HCT116 (cell line): ENCODE measurements around the gene KLHL5. TPM values are rescaled to one million over a fixed set of nuclear protein-coding genes. Genes with fewer than 3 reads are reported as not detected.

Experiments used
- ATAC-seq: fragments of 200-7000 bp; cut with Tn5 transposase; 2 replicates; pipeline ENCODE4 v1.9.1; 2020; ENCODE audit warnings: mild to moderate bottlenecking, moderate library complexity
- BruUV-seq: library from RNA; stranded (reverse); fragments of 400-500 nt; replicated peaks from 2 replicates; lab custom pipeline; 2021; lab: Mats Ljungman, UMichigan
- CTCF ChIA-PET: fragments of 300-600 bp; sonication (Branson Sonifier 250); formaldehyde crosslinking; loops from one replicate; lab custom pipeline; 2021; ENCODE audit warnings: antibody characterized with exemption; lab: Charles Lee
- POLR2A ChIA-PET: fragments of 300-600, 350-600 bp; sonication (Branson Sonifier 250); formaldehyde crosslinking; loops from one replicate; lab custom pipeline; 2021; ENCODE audit warnings: antibody characterized with exemption; lab: Charles Lee
- RAD21 ChIA-PET, 2 experiments: fragments of 300-600 bp; sonication (Branson Sonifier 250); formaldehyde crosslinking; loops; one replicate each; lab custom pipeline; 2023; ENCODE audit warnings: low total read pairs in 2 of 2; ENCODE audit not compliant: uncharacterized antibody in 2 of 2, unreplicated experiment in 2 of 2, low non-redundant PET in 1 of 2; lab: Charles Lee
- DNase-seq: peaks from one replicate; pipeline ENCODE4 v3.0.0-alpha.2; 2010; ENCODE audit warnings: low read depth, low spot score
- H2AFZ ChIP-seq: fragments of 200-600 bp; shearing (Covaris generic), sonication (generic); 2 replicates; pipeline ENCODE4 v1.6.1; 2017; ENCODE audit warnings: low read depth, mixed run types, mixed read lengths, antibody characterized with exemption, low read length; ENCODE audit not compliant: poor library complexity, severe bottlenecking
- H3K27ac ChIP-seq: 2 replicates; pipeline ENCODE4 v1.5.1; 2012; ENCODE audit warnings: low read depth, low read length
- H3K27me3 ChIP-seq: fragments of 200-600 bp; sonication (generic); 2 replicates; pipeline ENCODE4 v1.6.1; 2016; ENCODE audit warnings: mixed run types, low read length, mixed read lengths; ENCODE audit not compliant: insufficient read depth
- H3K36me3 ChIP-seq, 2 experiments: fragments of 200-500 bp in 1 of 2; fragments of 200-600 bp in 1 of 2; sonication (Bioruptor generic) in 1 of 2; sonication (generic) in 1 of 2; 2 replicates each; pipeline versions ENCODE4 v1.5.1 to v1.6.1; 2014 to 2016; ENCODE audit warnings: low read length in 2 of 2, inconsistent platforms in 1 of 2, mixed read lengths in 1 of 2, mixed run types in 1 of 2; ENCODE audit not compliant: insufficient read depth in 2 of 2, control insufficient read depth in 1 of 2
- H3K4me1 ChIP-seq, 2 experiments: fragments of 200-600 bp in 1 of 2; sonication (generic) in 1 of 2; 2 replicates each; pipeline versions ENCODE4 v1.5.1 to v1.6.1; 2012 to 2017; ENCODE audit warnings: low read length in 2 of 2, inconsistent platforms in 1 of 2, mild to moderate bottlenecking in 1 of 2, mixed read lengths in 1 of 2, mixed run types in 1 of 2, moderate library complexity in 1 of 2; ENCODE audit not compliant: insufficient read depth in 2 of 2, control insufficient read depth in 1 of 2
- H3K4me2 ChIP-seq: fragments of 200-600 bp; sonication (generic); 2 replicates; pipeline ENCODE4 v1.6.1; 2017; ENCODE audit warnings: mixed run types, low read length, mixed read lengths
- H3K4me3 ChIP-seq, 2 experiments: fragments of 200-600 bp in 1 of 2; sonication (generic) in 1 of 2; replicated peaks in 1 of 2; 2 replicates each; pipeline ENCODE4 v1.5.1; 2011 to 2016; ENCODE audit warnings: low read length in 2 of 2, control low read depth in 1 of 2, low read depth in 1 of 2, mild to moderate bottlenecking in 1 of 2, mixed read lengths in 1 of 2, mixed run types in 1 of 2
- H3K79me2 ChIP-seq: fragments of 200-600 bp; sonication (generic); 2 replicates; pipeline ENCODE4 v1.6.1; 2017; ENCODE audit warnings: mild to moderate bottlenecking, mixed run types, low read length, moderate library complexity, mixed read lengths; ENCODE audit not compliant: insufficient read depth
- H3K9ac ChIP-seq: fragments of 200-600 bp; sonication (generic); 2 replicates; pipeline ENCODE4 v1.6.1; 2016; ENCODE audit warnings: low read length, mixed read lengths
- H3K9me2 ChIP-seq: fragments of 200-600 bp; sonication (generic), shearing (Covaris generic); 2 replicates; pipeline ENCODE4 v1.6.1; 2017; ENCODE audit warnings: mixed run types, mild to moderate bottlenecking, moderate library complexity; ENCODE audit not compliant: insufficient read depth
- H3K9me3 ChIP-seq, 2 experiments: fragments of 200-500 bp in 1 of 2; fragments of 200-600 bp in 1 of 2; sonication (Bioruptor generic) in 1 of 2; sonication (generic) in 1 of 2; 2 replicates each; pipeline ENCODE4 v1.6.1; 2014 to 2017; ENCODE audit warnings: low read length in 2 of 2, mixed read lengths in 2 of 2, inconsistent platforms in 1 of 2, low read depth in 1 of 2, mild to moderate bottlenecking in 1 of 2, mixed run types in 1 of 2, moderate library complexity in 1 of 2; ENCODE audit not compliant: control insufficient read depth in 1 of 2, insufficient read depth in 1 of 2
- H4K20me1 ChIP-seq: fragments of 200-600 bp; sonication (generic), shearing (Covaris generic); 2 replicates; pipeline ENCODE4 v1.6.1; 2017; ENCODE audit warnings: mixed run types, mild to moderate bottlenecking, moderate library complexity; ENCODE audit not compliant: insufficient read depth
- ATF3 ChIP-seq: IDR thresholded peaks from 2 replicates; pipeline ENCODE4 v1.6.1; 2012
- CBX3 ChIP-seq: IDR thresholded peaks from 2 replicates; pipeline ENCODE4 v1.6.1; 2012; ENCODE audit warnings: low read depth
- CEBPB ChIP-seq: IDR thresholded peaks from 2 replicates; pipeline ENCODE4 v1.6.1; 2012; ENCODE audit warnings: low read depth
- CTCF ChIP-seq, 3 experiments: fragments of 200-600 bp in 1 of 3; sonication (generic) in 1 of 3; IDR thresholded peaks in 2 of 3; conservative IDR thresholded peaks in 1 of 3; 2 replicates each; pipeline ENCODE4 v1.5.1; 2012 to 2017; ENCODE audit warnings: low read depth in 2 of 3, low read length in 2 of 3, antibody characterized with exemption in 1 of 3, borderline replicate concordance in 1 of 3, control low read depth in 1 of 3, mild to moderate bottlenecking in 1 of 3, mixed read lengths in 1 of 3, mixed run types in 1 of 3, moderate library complexity in 1 of 3; ENCODE audit not compliant: insufficient read depth in 1 of 3
- EGR1 ChIP-seq: IDR thresholded peaks from 2 replicates; pipeline ENCODE4 v1.6.1; 2012; ENCODE audit warnings: low read depth
- ELF1 ChIP-seq: IDR thresholded peaks from 2 replicates; pipeline ENCODE4 v1.6.1; 2012; ENCODE audit warnings: low read depth, borderline replicate concordance
- EZH2phosphoT487 ChIP-seq: fragments of 200-600 bp; IDR thresholded peaks from 2 replicates; pipeline ENCODE4 v1.6.1; 2018; ENCODE audit warnings: antibody characterized with exemption, borderline replicate concordance
- JUND ChIP-seq: IDR thresholded peaks from 2 replicates; pipeline ENCODE4 v1.6.1; 2012
- MAX ChIP-seq: IDR thresholded peaks from 2 replicates; pipeline ENCODE4 v1.6.1; 2012
- POLR2AphosphoS5 ChIP-seq: IDR thresholded peaks from 2 replicates; pipeline ENCODE4 v1.6.1; 2011; ENCODE audit warnings: mild to moderate bottlenecking, low read depth, low read length, moderate library complexity
- REST ChIP-seq: IDR thresholded peaks from 2 replicates; pipeline ENCODE4 v1.6.1; 2012; ENCODE audit warnings: low read depth
- SIN3A ChIP-seq: IDR thresholded peaks from 2 replicates; pipeline ENCODE4 v1.6.1; 2012; ENCODE audit warnings: low read depth
- SRF ChIP-seq: IDR thresholded peaks from 2 replicates; pipeline ENCODE4 v1.6.1; 2012; ENCODE audit warnings: low read depth
- TCF7L2 ChIP-seq: IDR thresholded peaks from 2 replicates; pipeline ENCODE4 v1.7.0; 2011; ENCODE audit warnings: borderline replicate concordance, inconsistent platforms; ENCODE audit not compliant: insufficient read depth, insufficient read length; ENCODE audit errors: extremely low read depth
- YY1 ChIP-seq: IDR thresholded peaks from 2 replicates; pipeline ENCODE4 v1.6.1; 2011; ENCODE audit warnings: low read length, low read depth, moderate library complexity, mild to moderate bottlenecking; ENCODE audit not compliant: insufficient replicate concordance; ENCODE audit errors: extremely low read depth
- ZBTB33 ChIP-seq: IDR thresholded peaks from 2 replicates; pipeline ENCODE4 v1.6.1; 2011; ENCODE audit warnings: mild to moderate bottlenecking, low read length, moderate library complexity; ENCODE audit not compliant: insufficient replicate concordance; ENCODE audit errors: extremely low read depth
- ZFX ChIP-seq: fragments of 450-650 bp; IDR thresholded peaks from 2 replicates; pipeline ENCODE4 v1.6.1; 2017
- ZNF274 ChIP-seq: fragments of 200-500 bp; sonication (Bioruptor generic); IDR thresholded peaks from 2 replicates; pipeline ENCODE4 v1.6.1; 2014; ENCODE audit warnings: mild to moderate bottlenecking, low read depth, low read length, inconsistent platforms
- intact Hi-C: fragments of 100-400 bp; cut with micrococcal nuclease; formaldehyde crosslinking; loops from 2 replicates; pipeline ENCODE4 v1.10.0; 2022
- total RNA-seq: library from RNA; stranded (reverse); gene quantifications from one replicate; pipeline ENCODE4 v1.2.1, GENCODE V29; 2021; ENCODE audit not compliant: unreplicated experiment

KLHL5 gene
- total RNA-seq, 1 experiment from 2014 or later: 20.8 TPM

GRCh38 chr4:39134683-39135306 lies 72.8 kb downstream of the KLHL5 start:
- intact Hi-C loops: loop anchor here (1.0 kb wide), 2 partner anchors 232 to 375 kb away; no protein-coding TSS in a partner anchor
- TF ChIP-seq REST: no peak
- TF ChIP-seq CEBPB: no peak
- no peak for TF ChIP-seq CTCF (IDR thresholded peaks at IDR 0.05 in 2 of 3, conservative IDR thresholded peaks at IDR 0.05 in 1 of 3; ENCODE audit: borderline replicate concordance in 1 of 3, insufficient read depth in 1 of 3, low read depth in 2 of 3, low read length in 2 of 3)
- TF ChIP-seq POLR2AphosphoS5: no peak
- no peak for TF ChIP-seq MAX
- TF ChIP-seq ATF3: no peak
- no peak for TF ChIP-seq TCF7L2
- TF ChIP-seq JUND: no peak
- TF ChIP-seq ZNF274: no peak
- no peak for TF ChIP-seq EZH2phosphoT487
- no peak for TF ChIP-seq CBX3
- no peak for TF ChIP-seq ELF1
- no peak for TF ChIP-seq EGR1
- TF ChIP-seq ZFX: no peak
- TF ChIP-seq YY1: no peak
- TF ChIP-seq SIN3A: no peak
- no peak for TF ChIP-seq ZBTB33
- TF ChIP-seq SRF: no peak
- peak overlapping the region; percentile 43 for H3K4me2 ChIP-seq
- no peaks in the 10 kb centered on the region for H4K20me1 ChIP-seq
- CTCF ChIA-PET: interaction anchor here (0.6 to 3.5 kb wide), 12 partner anchors 9 to 376 kb away, joined by 3 to 50 read pairs (median 3); partner anchors contain the start of gene TLR10
- DNase-seq (no peak), ATAC-seq (no peak; the same call in 1 of the 2 replicates)
- POLR2A ChIA-PET: interaction anchor here (1.0 kb wide), 1 partner anchor 16 kb away, joined by 3 read pairs; no protein-coding TSS in a partner anchor
- H3K9me3 ChIP-seq: no peaks in the 10 kb centered on the region
- H3K9me2 ChIP-seq: no peaks in the 10 kb centered on the region
- H3K79me2 ChIP-seq: no peaks in the 10 kb centered on the region
- no peaks in the 10 kb centered on the region for H3K36me3 ChIP-seq
- RAD21 ChIA-PET: interaction anchor here (0.9 to 2.2 kb wide), 3 partner anchors 232 to 375 kb away, joined by 3 to 13 read pairs (median 8); no protein-coding TSS in a partner anchor
- no peaks in the 10 kb centered on the region for H3K27me3 ChIP-seq
- H3K27ac ChIP-seq: no peak overlapping the region
- H3K4me1 ChIP-seq: peaks cover 0 to 7% of the 10 kb centered on the region in 2 experiments; a peak in 1 of 4 replicates
- BruUV-seq: no TSS peak
- H3K4me3 ChIP-seq: no peak overlapping the region
- H3K9ac ChIP-seq: no peak overlapping the region
- peak overlapping the region; percentile 39 for H2AFZ ChIP-seq
